ENCODE measurements around the gene C16orf74.

C16orf74 gene

GRCh38 chr16:85774136-85774535, 23.2 kb upstream of the C16orf74 start:
- no peak for DNase-seq

GRCh38 chr16:85773044-85773443, 22.1 kb upstream of the C16orf74 start:
- no peak for DNase-seq

GRCh38 chr16:85770741-85771140, 19.8 kb upstream of the C16orf74 start:
- DNase-seq, result no peak

DNA sequence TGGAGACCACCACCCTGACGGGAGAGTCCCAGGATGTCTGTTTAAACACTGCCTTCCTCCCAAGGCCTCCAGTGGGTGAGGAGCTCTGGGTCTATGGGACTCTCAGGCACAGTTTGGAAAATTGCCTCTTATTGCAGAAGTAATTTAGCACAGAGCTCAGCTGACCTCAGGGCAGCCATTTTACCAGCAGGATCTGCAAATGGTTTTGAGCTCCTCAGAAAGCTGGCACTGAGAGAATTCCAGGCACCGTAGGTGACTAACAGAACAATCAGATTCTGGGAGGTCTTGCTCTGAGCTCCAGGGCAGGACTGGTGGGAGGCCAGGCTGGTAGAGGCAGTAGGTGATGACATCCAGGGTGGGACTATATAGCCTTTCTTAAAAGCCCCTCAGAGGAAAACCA, 17.3 kb upstream of the C16orf74 start:
- no peak for DNase-seq

DNA sequence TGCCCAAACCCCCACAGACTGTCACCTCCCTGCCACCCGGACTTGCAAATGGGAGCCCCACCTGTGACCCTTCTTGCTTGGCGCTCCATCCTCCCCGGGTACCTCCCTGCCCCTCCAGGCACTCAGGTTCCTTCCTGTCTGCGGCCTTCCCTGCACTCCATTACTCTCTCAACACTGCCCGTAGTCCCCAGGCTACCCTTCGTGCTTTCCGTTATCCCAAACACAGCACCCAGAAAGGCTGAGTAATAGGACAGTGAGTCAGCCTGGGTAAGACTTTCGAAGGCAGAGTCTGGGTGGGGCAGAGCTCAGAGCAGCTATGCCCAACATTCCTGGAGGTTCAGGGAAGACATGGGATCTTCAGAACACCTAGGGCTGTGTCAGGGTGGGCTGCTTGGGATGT, 16.6 kb upstream of the C16orf74 start:
- no peak for DNase-seq

GRCh38 chr16:85765767-85766166, 14.9 kb upstream of the C16orf74 start:
- no peak for DNase-seq

DNA sequence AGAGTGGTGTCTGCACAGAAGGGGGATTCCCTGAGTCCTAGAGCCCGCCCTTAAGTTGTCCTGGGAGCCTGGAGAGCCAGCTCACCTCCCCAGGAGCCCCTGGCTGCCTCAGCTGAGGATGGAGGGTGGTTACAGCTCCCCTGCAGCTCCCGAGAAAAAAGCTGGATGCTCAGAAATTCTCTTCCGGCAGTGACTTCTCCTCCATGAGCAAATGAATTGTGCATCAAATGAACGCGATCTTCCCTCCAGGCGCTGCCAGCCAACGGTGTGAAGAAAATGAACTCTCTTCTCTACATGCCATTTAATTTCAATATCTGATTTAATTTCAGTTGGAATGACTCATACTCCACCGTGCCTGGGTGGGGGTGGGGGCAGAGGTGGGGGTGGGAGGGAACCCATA, 14.3 kb upstream of the C16orf74 start:
- no peak for DNase-seq

- no peak for DNase-seq
Observed at GRCh38 chr16:85763616-85764015, 12.7 kb upstream of the C16orf74 start.

DNA sequence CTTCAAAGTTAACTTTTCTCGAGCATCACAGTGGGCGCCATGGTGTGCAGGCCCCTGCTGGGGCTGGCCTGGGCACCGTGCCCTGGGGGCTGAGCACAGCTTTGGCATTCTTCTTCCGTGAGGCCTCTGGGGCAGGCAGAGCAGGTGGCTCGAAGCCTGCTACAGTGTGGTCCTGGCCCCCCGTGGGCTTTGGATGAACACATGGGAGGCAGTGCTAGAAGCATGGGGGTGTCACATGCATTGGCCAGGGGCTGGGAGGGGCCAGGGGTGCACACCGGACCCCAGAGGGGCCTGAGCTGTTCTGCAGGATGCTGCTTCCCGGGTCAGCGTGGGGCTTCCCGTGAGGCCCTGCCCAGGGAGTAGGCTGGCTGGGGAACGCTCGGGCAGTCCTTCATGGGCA, 12.1 kb upstream of the C16orf74 start:
- DNase-seq, result no peak

- no peak for DNase-seq
Observed at GRCh38 chr16:85761861-85762260, 11.0 kb upstream of the C16orf74 start.

DNA sequence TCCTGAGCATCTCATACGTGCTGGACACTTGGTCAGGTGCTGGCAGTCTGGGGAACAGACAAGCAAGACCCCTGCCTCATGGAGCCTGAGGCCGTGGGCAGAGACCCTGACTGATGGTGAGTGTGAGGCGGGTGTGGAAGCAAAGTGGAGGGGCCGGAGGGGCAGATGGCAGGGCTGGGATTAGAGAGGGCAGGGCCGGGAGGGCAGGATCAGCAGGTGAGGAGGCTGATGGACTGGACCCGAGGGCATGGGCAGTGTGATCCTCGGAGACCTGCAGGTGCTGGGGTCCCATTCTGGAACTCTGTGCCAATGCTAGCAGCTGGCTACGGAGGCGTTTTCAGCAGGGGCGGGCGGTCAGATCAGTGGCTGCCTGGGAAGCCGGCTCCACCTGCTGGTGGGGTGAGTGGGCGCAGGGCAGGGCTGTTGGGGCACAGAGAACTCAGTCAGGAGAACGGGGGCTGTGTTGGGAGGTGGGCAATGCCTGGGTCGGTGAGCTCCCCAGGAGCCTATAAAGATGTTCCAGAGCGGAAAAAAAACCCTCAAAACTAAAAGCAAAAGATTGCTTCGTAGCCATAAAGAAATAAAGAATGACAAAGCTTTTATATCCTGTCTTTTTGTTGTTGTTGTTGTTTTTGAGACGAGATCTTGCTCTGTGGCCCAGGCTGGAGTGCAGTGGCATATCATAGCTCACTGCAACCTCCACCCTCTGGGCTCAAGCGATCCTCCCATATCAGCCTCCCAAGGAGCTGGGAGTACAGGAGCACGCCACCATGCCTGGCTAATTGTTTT, 8.9 kb upstream of the C16orf74 start:
- no peak for DNase-seq

DNA sequence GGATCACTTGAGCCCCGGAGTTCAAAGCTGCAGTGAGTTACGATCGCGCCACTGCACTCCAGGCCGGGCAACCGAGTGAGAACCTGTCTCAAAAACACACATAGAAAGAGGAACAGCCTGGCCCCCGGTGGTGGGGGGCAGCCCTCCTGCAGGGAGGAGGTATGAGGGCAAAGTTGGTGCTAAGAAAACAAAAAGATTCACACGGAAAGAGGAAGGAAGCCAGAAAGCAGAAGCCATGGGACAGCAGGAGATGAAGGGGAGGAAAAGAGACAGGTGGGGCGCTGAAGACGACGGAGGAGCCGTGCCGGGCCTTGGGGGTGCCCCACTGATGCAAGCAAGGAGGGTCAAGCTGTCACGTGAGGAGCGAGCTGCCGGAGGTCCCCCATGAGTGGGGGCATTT, 8.2 kb upstream of the C16orf74 start:
- DNase-seq, result no peak

- DNase-seq, result no peak
Observed at GRCh38 chr16:85757341-85757822, 6.5 kb upstream of the C16orf74 start.

- no peak for DNase-seq
Observed at GRCh38 chr16:85755929-85756768, 5.3 kb upstream of the C16orf74 start.

DNA sequence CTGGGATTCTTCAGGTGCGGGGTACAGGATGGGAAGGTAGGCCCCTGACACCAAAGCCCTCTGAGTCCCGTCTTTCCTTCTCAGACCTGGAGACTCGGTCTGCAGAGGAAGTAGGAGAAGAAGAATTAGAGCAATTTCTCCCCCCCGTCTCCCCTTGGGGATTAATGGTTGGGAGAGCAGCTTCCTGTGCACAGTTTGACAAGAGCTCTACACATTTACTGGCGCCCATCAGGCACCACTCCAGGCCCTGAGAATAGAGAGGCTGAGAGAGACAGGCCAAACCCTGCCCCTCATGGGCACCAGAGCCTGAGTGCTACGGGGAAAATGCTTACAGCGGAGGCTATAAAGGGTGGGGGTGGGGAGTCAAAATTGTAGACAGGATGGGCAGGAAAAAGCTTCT, 3.5 kb upstream of the C16orf74 start:
- no peak for DNase-seq

- no peak for DNase-seq
Observed at GRCh38 chr16:85753976-85754375, 3.1 kb upstream of the C16orf74 start.

DNA sequence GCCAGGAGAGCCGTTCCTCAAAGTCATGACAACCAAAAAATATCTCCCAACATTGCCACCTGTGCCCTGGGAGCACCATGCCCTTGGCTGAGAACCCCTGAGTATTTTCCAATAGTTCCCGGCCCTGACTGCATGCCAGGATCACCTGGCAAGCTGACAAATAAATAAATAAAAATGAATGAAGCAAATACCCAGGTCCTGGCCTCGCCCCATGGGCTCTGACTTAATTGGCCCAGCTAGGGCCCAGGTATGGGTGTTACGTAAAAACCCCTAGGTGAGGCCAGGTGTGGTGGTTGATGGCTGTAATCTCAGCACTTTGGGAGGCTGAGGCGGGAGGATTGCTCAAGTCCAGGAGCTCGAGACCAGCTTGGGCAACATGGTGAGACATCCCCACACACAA, 2.7 kb upstream of the C16orf74 start:
- no peak for DNase-seq

DNA sequence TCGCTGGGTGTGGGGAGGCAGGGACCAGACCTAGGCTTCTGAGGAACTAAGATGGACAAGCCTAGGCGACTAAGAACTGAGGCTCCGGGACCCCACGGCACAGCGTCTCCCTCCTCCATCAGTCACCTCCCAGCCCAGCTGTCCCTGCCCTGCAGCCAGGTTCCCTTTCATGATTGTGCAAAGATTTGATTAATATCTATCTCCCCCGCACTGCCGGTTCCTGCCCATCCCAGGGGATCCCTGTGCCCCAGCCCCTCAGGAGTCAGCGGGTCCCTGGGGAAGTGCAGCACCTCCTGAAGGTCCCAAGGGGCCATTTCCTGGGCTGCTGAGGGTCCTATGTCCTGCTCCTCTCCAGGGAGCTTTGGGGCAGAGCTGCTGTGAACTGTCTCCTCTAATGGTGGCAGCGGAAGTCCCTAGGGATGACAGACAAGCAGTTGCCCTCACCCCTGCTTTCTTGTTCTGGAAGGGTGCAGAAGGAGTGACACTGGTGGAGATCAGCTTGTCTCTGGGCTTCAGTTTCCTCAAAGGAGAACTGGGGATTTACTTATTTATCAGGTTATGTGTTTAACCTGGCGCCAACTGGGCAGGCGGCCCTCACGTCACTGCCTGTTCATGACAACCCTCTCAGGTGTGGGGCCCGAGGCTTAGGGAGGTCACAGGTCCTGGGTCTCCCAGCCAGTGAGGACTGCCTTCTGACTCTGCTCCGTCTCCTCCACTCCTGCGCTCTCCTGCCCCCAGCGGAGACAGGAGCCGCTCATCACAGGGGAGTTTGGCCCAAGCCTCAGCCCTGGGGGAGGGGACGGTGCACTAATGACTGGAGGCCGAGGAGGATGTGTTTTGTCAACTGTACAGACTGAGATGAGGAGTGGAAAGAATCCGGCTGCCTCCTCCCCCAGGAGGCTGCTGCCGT, 1.9 kb upstream of the C16orf74 start:
- DNase-seq, result no peak

DNA sequence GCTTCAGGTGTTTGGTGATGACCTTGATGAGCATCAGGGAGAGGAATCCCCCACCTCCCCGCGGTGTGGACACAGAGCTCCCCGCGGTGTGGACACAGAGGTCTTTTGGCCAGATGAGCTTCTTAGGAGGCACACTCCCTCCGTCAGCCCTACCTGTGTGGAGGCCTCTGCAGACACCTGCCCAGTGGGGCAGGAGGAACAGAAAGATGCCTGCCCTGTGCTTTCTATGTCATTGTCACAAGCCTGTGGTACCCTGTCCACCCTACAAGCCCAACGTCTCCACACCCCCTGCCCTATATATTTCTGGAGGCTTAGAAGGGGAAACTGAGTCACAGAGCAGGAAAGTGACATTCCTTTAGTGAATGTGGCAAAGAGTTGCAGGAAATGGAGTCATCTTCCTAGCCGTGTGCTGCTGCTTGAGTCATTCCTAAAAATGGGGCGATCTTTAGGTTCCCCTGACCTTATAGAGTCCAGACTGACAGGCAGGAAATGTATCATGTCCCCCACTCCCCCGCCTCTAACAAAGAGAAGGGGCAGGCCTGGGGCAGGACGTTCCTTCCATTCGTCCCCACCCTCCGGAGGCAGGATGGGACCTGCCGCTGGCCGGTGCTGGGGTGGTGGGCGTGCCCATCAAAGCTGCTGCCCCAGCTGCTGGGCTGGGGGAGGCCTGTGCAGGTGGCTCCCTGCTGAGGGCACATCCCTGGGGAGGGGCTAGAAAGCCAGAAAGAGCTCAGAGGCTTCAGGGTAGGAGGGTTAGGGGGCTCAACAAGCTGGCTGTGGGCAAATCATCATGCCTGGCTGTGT, 1.0 kb upstream of the C16orf74 start:
- DNase-seq, result no peak

DNA sequence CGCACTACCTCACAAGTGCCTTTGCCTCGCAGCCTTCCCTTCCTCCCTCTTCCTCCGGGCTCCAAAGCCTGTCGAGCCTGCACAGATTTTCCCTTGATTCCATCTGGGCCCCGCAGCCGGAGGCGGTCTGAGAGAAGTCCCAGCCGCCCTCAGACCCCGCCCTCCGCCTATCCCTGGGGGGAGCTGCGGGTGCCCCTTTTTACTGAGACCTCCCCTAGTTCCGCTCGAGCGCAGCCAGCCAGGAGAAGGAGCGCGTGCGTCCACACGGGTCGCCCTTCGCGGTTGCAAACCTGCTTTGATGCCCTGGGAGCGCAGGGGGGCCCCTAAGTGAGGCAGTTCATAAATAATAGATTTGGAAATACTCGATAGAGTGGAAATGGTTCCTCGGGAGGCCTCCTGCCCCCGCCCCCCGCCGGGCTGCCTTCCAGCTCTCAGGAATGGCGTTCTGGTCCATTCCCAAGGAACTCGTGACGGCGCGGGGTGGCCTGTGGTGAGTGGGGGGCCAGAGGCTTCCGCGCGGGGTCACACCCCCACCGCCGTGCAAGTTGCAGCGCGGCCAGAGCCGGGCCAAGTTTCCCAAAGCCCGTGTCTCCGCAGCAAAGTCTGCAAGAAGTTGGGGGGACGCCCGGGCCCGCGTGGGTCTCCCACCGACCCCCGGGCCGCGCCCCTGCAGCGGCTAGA, 610 bp downstream of the C16orf74 start:
- DNase-seq, result no peak

DNA sequence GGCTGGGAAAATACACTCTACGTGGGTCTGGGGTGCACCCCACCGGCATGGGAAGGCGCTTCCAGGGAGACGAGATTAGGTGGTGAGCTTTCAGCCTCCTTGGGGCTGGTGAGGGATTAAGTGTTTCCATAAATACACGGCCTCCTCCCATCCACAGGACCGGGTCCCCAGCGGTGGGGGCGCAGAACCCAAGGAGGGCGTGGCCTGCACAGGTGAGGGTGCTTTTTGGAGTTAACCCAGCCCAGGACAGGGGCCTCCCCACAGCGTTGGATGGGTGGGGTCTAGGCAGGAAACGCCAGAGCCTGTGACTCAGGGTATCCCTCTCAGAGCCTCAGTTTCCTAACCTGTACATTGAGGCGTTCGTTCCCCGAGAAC, 1.1 kb downstream of the C16orf74 start:
- DNase-seq, result no peak
